ENCODE results near the gene FHL2.

DNA sequence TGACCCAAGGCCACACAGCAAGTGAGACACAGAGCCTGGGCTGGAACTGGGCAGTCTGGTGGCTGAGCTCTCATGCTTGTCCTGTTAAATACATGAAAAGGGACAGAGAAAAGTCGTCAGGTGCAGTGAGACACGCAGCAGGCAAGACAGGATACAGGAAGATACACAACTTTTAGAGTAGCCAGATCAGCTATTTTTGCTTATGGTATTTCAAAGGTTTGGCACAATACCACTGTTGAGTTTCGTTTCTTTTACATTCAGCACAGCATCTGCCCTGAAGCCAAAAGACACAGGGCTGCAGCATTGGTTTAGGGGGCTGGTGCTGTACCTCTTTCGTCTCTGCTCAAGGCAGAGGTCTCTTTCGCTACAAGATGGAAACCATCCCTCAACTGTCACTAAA lies 14.0 kb downstream of the FHL2 start:
- TF ChIP-seq, protein P1, sequence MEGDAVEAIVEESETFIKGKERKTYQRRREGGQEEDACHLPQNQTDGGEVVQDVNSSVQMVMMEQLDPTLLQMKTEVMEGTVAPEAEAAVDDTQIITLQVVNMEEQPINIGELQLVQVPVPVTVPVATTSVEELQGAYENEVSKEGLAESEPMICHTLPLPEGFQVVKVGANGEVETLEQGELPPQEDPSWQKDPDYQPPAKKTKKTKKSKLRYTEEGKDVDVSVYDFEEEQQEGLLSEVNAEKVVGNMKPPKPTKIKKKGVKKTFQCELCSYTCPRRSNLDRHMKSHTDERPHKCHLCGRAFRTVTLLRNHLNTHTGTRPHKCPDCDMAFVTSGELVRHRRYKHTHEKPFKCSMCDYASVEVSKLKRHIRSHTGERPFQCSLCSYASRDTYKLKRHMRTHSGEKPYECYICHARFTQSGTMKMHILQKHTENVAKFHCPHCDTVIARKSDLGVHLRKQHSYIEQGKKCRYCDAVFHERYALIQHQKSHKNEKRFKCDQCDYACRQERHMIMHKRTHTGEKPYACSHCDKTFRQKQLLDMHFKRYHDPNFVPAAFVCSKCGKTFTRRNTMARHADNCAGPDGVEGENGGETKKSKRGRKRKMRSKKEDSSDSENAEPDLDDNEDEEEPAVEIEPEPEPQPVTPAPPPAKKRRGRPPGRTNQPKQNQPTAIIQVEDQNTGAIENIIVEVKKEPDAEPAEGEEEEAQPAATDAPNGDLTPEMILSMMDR (conservative IDR thresholded peaks at IDR 0.05; ENCODE audit: low read length): no peak
- TF ChIP-seq EZH2phosphoT487 (IDR thresholded peaks at IDR 0.05; ENCODE audit: borderline replicate concordance, low read depth, low read length): no peak

Measured in OCI-LY7 (cell line).